Rectal smooth muscle tissue (tissue), 1 donor: ENCODE data around the gene PLEKHG5.

Source experiments
- H3K27ac ChIP-seq: one replicate; pipeline ENCODE4 v1.7.0; 2013; ENCODE audit warnings: low read depth, low read length, inconsistent platforms
- H3K27me3 ChIP-seq: one replicate; pipeline ENCODE4 v1.7.0; 2013; ENCODE audit warnings: low read length; ENCODE audit not compliant: control insufficient read depth, insufficient read depth
- H3K36me3 ChIP-seq: one replicate; pipeline ENCODE4 v1.7.0; 2013; ENCODE audit warnings: low read length; ENCODE audit not compliant: control insufficient read depth, insufficient read depth
- H3K4me1 ChIP-seq: one replicate; pipeline ENCODE4 v1.7.0; 2013; ENCODE audit warnings: low read length; ENCODE audit not compliant: control insufficient read depth, insufficient read depth
- H3K4me3 ChIP-seq: one replicate; pipeline ENCODE4 v1.7.0; 2013; ENCODE audit warnings: low read length
- H3K9ac ChIP-seq: one replicate; pipeline ENCODE4 v1.7.0; 2013; ENCODE audit warnings: low read length

PLEKHG5 gene

DNA sequence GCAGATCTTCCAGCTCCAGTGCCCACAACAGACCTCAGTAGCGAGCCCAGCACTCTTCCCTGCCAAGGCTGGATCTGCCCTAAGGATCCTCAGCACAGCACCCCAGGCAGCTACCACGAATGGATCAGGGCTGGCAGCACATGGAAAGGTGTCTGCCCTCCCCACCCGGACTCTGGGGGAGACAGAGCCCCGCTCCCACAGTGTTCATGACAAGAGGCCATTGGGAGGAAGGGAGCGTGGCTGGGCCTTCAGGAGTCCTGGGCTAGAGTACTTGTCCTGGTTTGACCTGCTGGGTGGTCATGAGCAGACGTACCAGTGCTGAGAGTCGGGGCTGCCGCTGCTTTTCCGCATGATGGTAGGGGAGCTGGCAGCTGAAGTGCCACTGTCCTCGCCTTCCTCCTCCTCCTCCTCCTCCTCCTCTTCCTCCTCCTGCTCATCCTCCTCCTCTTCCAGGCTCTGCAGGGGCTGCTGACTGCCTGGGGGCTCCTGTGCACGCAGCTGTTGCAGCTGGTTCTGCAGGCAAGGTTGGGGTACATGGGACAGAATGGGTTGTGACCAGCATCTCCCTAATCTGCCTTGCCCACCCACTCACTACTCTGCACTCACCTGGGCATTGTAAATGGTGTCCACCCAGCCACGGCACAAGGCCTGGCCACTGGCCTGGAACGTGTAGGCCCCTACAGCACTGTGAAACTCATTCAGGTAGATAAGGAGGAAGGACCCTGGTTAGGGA, 22.6 kb downstream of the PLEKHG5 start:
- H3K27ac ChIP-seq, result no peak overlapping the region
- H3K4me1 ChIP-seq, result no peaks in the 10 kb centered on the region
- H3K36me3 ChIP-seq, result peaks cover 5% of the 10 kb centered on the region
- H3K9ac ChIP-seq, result no peak overlapping the region
- H3K4me3 ChIP-seq, result no peak overlapping the region
- no peaks in the 10 kb centered on the region for H3K27me3 ChIP-seq

DNA sequence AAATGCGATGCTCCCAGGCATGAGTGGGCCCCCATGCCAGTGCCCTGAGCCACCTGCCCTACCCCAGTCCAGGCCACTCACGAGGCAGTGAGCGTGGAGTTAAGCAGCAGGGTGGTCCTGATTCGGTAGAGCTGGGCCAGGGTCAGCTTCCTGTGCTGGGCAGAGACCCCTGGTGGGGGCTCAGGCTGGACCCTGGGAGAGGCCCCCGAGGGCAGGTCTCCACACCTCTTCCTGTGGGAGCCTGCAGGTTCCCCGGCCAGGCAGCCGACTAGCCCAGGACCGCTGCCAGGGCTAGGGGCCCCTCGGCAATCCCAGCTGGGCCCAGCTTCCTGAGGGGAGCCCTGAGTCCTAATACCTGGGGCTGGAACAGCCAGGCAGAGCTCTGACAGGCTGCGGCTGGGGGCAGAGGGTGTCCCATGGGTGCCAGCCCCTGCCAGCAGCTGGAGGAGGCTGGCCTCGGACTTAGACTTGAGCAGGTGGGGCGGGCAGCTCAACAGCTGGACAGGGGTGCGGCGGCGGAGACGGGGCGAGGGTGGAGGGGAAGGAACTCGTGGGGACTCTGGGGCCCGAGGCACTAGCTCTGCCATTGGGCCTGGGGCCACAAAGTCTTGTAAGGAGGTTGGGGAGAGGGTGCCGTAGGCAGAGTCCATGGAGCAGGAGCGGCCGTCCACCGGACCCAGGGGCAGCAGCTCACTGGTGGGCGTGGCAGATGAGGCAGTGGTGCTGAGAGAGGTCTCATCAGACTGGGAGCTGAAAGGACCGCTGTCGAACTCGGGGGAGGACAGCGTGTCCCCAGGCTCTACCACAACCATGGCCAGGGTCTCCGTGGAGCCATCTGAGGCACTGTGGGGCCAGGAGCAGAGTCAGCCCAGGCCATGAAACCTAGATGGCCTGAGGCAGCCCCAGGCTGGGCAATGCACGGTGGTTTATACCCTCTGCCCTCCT, 23.5 kb downstream of the PLEKHG5 start:
- H3K36me3 ChIP-seq, result peaks cover 5% of the 10 kb centered on the region

DNA sequence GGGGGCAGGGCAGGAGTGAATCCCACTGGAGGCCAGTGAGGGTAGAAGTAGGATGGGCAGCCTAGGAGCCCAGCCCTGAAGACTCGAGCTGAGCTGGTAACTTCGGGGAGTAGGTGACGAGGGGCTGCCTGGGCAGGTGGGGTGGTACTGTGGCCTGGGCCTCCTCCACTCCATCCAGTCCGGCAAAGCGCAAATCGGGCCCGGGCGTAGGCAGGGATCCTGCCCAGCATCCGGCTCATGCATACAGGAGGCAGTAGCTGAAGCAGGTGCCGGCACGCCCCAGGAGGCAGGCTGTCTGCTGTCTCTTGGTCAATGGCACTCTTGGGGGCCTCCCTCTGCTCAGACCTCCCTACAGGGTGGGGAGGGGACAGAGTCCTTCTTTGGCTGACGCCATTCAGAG, 24.2 kb downstream of the PLEKHG5 start:
- no peaks in the 10 kb centered on the region for H3K4me1 ChIP-seq
- H3K36me3 ChIP-seq, result peaks cover 5% of the 10 kb centered on the region
- H3K9ac ChIP-seq, result no peak overlapping the region
- no peak overlapping the region for H3K4me3 ChIP-seq
- H3K27me3 ChIP-seq, result no peaks in the 10 kb centered on the region
- H3K27ac ChIP-seq, result no peak overlapping the region

More for the DNA sequence above, 23.5 kb downstream of the PLEKHG5 start:
- H3K4me3 ChIP-seq, result no peak overlapping the region
- no peak overlapping the region for H3K27ac ChIP-seq
- no peaks in the 10 kb centered on the region for H3K4me1 ChIP-seq
- H3K9ac ChIP-seq, result no peak overlapping the region
- H3K27me3 ChIP-seq, result no peaks in the 10 kb centered on the region

DNA sequence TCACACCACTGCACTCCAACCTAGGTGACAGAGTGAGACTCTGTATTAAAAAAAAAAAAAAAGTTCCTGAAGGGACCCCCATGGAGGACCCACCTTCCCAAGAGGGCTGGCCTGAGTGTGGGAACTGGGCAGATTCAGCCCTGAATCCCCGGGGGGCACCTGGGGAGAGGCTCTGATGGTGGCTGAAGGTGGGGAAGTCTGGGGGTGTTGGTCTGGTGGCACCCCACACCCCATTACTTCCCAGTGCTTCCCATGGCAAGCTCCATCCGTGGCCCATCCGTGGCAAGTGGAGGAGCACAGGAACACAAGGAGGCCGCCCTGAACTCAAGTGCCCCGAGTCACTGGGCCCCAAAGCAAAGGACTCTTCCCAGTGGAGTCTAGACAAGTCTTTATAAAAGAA, 24.7 kb downstream of the PLEKHG5 start:
- Histone ChIP-seq H3K27me3 (no peaks in the 10 kb centered on the region), H3K4me1 (no peaks in the 10 kb centered on the region), H3K4me3 (no peak overlapping the region), H3K9ac (no peak overlapping the region), H3K27ac (no peak overlapping the region), H3K36me3 (peaks cover 5% of the 10 kb centered on the region)

DNA sequence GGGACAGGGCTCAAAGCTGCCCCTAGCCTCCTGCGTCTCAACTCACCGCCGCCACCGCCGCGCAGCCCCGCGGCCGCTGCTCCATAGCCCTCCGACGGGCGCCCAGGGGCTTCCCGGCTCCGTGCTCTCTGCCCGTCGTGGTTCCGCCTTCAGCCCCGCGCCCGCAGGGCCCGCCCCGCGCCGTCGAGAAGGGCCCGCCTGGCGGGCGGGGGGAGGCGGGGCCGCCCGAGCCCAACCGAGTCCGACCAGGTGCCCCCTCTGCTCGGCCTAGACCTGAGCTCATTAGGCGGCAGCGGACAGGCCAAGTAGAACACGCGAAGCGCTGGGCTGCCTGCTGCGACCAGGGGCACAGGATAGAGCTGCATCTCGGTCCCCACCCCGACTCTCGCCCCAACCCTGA, 25.4 kb downstream of the PLEKHG5 start, which contains the start of gene TNFRSF25:
Gene TNFRSF25 (minus strand): TSS at position 151 of the 400 bp plus-strand sequence. CDS start 66 bp downstream, at position 85.
- H3K27me3 ChIP-seq, result no peaks in the 10 kb centered on the region
- H3K4me3 ChIP-seq, result peak within 1 kb of the TSS; percentile 46
- peaks cover 5% of the 10 kb centered on the region for H3K36me3 ChIP-seq
- no peaks in the 10 kb centered on the region for H3K4me1 ChIP-seq
- no peak within 1 kb of the TSS for H3K9ac ChIP-seq
- H3K27ac ChIP-seq, result no peak within 1 kb of the TSS

DNA sequence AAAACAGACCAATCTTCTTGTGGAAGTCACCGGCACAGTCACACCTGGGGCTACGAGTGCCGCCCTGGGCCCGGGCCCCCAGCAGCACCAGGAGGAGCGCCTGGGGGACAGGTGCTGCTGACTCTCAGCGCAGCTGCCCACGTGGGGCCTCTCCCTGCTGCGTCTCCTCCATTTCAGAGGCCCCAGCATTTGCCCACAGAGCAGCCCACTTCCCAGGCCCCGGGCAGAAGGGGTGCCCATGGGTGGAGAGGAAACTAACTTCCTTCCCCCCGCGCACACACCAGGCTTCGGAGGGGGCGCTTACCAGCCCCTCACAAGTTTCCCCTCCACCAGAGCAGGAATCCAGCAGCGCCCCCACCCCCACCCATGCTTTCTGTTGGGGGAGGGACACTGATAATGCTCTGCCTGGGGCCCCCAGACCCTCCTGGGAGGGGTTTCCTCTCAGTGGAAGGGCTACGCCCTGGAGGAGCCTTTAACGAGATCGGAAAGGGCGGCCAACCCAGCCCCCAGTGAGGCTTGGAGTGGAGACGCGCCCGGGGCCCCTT, 25.9 kb downstream of the PLEKHG5 start:
- Histone ChIP-seq H3K9ac (no peak overlapping the region), H3K27ac (no peak overlapping the region), H3K36me3 (peaks cover 5% of the 10 kb centered on the region), H3K4me1 (no peaks in the 10 kb centered on the region), H3K4me3 (peak overlapping the region; percentile 46), H3K27me3 (no peaks in the 10 kb centered on the region)

DNA sequence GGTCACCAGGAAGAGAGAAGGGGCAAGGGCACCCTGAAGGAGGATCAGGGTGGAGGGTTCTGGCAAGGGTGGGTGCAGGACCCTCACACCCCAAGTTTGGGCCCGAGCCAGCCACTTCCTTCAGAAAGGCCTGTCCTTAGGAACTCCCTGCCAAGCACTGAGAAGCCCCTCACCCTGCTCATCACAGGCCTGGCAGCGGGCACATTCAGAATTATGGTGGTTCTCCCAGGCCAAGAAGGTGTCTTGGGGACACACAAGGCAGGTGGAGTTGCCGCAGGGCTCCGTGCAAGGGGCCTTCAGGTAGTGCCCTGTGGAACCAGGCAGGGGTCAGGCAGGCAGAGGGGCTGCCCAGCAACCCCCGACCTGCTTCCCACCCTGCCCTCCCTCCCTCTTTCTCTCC, 26.6 kb downstream of the PLEKHG5 start:
- H3K36me3 ChIP-seq, result peaks cover 5% of the 10 kb centered on the region

DNA sequence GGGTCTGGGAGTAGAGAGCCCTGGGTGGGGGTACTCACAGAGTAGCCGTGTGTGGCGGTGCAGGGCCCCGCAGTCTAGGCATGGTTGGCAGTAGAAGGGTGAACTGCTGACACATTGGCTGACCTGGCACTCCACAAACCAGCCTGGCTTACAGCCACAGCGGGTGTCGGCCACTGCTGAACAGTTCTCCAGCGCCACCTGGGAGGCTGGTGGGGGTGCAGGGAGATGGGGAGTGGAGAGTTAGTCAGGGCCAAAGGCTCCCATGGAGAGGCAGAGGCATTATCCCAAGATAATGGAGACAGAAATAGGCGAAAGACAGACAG, 27.0 kb downstream of the PLEKHG5 start:
- H3K27me3 ChIP-seq, result no peaks in the 10 kb centered on the region
- H3K9ac ChIP-seq, result no peak overlapping the region
- no peak overlapping the region for H3K27ac ChIP-seq
- H3K4me1 ChIP-seq, result no peaks in the 10 kb centered on the region
- no peak overlapping the region for H3K4me3 ChIP-seq
- H3K36me3 ChIP-seq, result peaks cover 5% of the 10 kb centered on the region

More for the DNA sequence above, 26.6 kb downstream of the PLEKHG5 start:
- no peak overlapping the region for H3K4me3 ChIP-seq
- H3K4me1 ChIP-seq, result no peaks in the 10 kb centered on the region
- H3K9ac ChIP-seq, result no peak overlapping the region
- H3K27ac ChIP-seq, result no peak overlapping the region
- no peaks in the 10 kb centered on the region for H3K27me3 ChIP-seq

DNA sequence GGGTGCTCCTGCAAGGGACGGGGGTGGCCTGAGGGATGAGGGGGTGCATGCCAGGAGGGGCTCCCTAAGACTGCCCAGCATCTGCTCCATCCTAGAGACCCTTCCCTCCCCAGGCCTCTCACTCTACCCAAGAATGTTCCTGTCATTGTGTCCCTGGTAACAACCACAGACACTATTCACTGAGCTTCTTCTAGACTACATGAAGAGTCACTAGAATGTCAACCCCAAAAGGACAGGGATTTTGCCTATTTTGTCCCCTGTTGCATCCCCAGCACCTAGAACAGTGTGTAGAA, 28.4 kb downstream of the PLEKHG5 start:
- H3K4me1 ChIP-seq, result no peaks in the 10 kb centered on the region
- H3K4me3 ChIP-seq, result no peak overlapping the region
- H3K36me3 ChIP-seq, result no peaks in the 10 kb centered on the region
- H3K9ac ChIP-seq, result no peak overlapping the region
- H3K27ac ChIP-seq, result no peak overlapping the region
- no peaks in the 10 kb centered on the region for H3K27me3 ChIP-seq

DNA sequence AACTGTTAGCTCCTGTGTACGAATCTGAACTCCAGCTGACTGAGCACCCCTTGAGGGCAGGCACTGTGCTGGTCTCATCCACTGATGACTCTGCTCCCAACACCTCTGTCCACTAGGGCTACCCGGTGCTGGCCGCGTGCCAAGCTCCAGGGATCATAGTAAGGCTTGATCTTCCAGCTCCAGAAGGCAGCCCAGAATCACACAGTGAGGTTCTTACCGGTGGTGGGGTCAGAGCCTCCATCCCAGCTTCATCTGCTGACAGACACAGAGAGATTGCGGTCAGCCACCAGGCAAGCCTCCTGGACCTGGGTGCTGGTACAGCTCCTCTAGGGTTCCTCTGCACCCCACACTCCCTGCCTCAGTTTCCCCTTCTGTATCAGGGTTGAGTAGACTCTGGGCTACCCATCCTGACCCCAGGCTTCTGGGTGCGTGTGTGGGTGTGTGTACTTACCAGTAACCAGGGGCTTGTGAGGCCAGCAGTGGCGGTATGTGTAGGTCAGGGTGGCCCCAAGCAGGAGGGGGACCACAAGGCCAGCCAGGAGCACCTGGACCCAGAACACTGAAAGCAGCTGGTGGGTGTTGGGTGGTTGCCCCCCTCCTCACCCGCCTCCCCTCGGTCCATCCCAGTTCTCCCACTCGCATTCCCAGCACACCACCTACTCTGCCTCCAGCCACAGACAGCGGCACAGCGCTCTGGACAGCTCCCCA, 28.9 kb downstream of the PLEKHG5 start:
- no peaks in the 10 kb centered on the region for H3K27me3 ChIP-seq
- H3K27ac ChIP-seq, result no peak overlapping the region
- H3K4me1 ChIP-seq, result no peaks in the 10 kb centered on the region
- no peak overlapping the region for H3K4me3 ChIP-seq
- H3K36me3 ChIP-seq, result no peaks in the 10 kb centered on the region
- H3K9ac ChIP-seq, result no peak overlapping the region

DNA sequence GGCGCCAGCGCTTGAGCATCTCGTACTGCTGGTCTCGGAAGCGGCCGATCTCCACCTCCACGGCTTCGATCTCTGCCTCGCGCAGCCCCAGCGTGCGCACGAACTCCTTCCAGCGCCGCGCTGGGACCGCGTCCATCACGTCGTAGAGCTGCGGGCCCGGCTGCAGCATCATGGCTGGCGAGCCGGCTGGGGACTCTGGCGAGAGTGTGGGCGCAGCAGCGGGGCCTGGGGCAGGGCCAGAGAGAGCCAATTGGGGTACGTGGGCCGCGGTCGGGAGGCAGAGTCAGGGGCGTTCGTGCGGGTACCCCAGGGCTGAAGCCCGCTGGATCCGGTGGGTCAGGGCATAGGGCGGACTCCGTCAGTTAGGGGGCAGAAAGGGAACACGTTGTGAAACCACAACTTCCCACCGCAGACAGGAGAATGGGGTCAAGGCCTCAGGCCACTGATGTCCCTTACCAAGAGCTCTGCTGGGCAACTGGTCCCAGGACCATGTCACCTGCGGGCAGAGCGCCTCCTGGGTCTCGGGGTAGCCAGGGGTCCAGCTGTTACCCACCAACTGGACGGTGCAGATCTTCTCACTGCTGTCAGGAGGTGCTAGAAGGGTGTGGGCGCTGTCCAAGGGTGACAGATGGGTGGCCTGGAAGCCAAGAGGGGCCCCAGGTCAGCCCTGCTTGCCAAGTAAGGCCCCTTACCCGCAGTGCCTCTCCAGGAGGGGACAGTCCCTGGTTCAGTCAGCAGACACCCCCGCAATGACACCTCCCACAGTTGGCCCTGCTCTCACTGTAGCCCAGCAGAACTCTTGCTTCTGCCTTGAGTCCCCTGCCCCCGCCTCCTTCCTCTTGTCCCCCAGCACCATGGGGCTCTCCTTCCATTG, 29.7 kb downstream of the PLEKHG5 start:
- H3K27me3 ChIP-seq, result no peaks in the 10 kb centered on the region
- H3K36me3 ChIP-seq, result no peaks in the 10 kb centered on the region
- H3K27ac ChIP-seq, result no peak overlapping the region
- H3K9ac ChIP-seq, result no peak overlapping the region
- H3K4me3 ChIP-seq, result no peak overlapping the region
- no peaks in the 10 kb centered on the region for H3K4me1 ChIP-seq
